Stimulated activated CD8-positive, alpha-beta memory T cell treated with anti-CD3 and anti-CD28 coated beads, Interleukin-12 subunit alpha, Interleukin-12 subunit beta, amount 100 ng/mL, for 24 hours (primary cell): ENCODE results near the gene SVEP1.
"Not testable (repeated sequence)": the region's sequence is repeated elsewhere in the genome, so short reads cannot be mapped to it uniquely, and the experiment has no call there.

Experiments used
- DNase-seq: peaks from one replicate; pipeline ENCODE4 v3.0.0-alpha.2; 2020; ENCODE audit errors: extremely low read depth

SVEP1 gene

DNA sequence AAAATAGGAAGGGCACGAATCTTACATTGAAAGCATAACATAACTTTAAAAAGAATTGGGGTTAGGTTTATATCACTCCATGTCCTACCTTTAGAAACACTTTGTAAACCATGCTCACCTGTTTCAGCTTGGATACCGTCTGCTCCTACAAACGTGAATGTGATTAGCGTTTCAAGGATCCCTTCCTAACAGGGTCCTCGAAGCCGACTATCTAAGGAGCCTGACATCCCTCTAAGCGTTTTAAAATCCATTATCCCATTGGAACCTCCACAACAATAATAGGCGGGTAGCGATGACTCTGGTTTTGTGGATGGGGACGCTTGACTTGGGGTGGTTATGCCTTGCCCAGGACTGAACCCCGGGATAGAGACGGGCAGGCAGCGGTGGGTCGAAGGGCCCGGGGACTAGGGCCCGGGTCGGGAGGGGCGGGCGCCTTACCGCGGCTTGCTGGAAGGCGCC, 937 bp downstream of the SVEP1 start:
- DNase-seq = no peak

- DNase-seq = no peak
These were observed 3.6 kb downstream of the SVEP1 start for GRCh38 chr9:110575945-110576344.

DNA sequence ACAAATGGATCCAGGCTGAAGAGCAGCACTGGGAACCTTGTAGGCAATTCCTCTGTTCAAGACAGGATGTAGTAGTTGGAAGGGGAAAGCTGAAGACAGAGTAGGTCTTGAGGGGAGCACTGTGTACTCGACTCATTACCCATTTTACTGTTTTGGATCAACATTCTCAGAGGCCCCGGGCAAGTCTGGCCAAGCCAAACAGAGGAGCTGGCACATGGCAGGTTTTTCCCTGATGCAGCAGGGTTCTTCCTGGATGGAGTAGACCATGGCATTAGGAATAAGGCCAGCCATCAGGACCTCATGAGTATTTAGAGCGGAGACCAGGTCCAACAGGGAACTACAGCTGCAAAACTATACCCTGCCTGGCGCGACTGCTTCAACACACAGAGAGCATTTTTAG, 4.4 kb downstream of the SVEP1 start:
- DNase-seq = no peak

GRCh38 chr9:110573305-110573704, 6.2 kb downstream of the SVEP1 start:
- DNase-seq = no peak

GRCh38 chr9:110571801-110572483, 7.6 kb downstream of the SVEP1 start:
- DNase-seq = no peak

DNA sequence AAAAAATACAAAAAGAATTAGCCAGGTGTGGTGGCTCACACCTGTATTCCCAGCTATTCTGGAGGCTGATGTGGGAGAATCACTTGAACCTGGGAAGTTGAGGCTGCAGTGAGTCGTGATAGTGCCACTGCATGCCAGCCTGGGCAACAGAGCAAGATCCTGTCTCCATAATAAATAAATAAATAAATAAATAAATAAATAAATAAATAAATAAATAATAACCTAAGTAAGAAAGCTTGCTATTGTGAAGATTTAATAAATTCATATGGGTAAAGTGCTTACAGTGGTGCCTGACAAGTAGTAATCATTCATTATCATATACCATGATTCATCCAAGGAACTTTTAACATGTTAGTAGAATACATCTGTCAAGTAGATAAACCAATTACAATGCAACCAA, 13.4 kb downstream of the SVEP1 start:
- no peak for DNase-seq

DNA sequence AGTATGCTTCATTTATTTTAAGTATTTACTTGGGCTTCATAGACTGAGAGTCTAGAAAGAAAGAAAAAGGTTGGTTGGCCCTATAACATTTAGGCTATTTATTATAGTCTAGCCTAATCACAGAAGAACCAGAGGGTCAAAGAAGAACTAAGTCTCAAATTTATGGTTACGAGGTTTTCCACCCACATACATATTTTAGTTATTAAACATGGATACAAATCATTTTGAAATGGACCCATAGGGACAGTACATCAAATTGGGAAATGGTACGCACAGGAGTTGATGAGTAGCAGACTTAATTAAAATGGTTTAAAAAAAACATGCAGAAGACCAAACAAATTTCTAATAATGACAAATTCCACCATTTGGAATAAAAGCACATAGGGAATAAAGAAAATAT, 17.7 kb downstream of the SVEP1 start:
- DNase-seq = no peak

GRCh38 chr9:110559869-110560268, 19.7 kb downstream of the SVEP1 start:
- DNase-seq = no peak

- DNase-seq = no peak
These were observed 23.8 kb downstream of the SVEP1 start for GRCh38 chr9:110555551-110556331.

GRCh38 chr9:110546411-110546871, 33.1 kb downstream of the SVEP1 start:
- DNase-seq = no peak

- no peak for DNase-seq
These were observed 33.8 kb downstream of the SVEP1 start for GRCh38 chr9:110545705-110546104.

- DNase-seq = no peak
These were observed 35.9 kb downstream of the SVEP1 start for GRCh38 chr9:110543631-110544051.

DNA sequence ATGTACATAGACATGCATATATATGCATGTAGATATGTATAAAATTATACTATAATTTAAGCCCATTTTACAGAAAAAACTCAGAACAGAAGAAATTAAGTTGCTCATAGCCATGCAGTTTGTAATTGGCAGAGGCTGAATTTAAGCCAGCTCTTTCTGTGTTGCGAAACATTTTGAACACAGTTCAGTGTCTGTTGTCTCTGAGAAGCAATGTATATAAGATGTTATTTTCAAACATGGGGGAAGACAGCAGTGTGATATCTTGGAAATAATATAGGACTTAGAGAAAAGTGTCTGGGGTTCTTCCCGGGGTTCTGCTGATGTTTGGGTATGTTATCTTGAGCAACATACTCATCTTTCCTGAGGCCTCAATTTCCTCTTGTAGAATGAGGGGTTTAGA, 37.6 kb downstream of the SVEP1 start:
- no peak for DNase-seq

GRCh38 chr9:110538647-110539041, 40.9 kb downstream of the SVEP1 start:
- no peak for DNase-seq

GRCh38 chr9:110537841-110538646, 41.5 kb downstream of the SVEP1 start:
- no peak for DNase-seq

DNA sequence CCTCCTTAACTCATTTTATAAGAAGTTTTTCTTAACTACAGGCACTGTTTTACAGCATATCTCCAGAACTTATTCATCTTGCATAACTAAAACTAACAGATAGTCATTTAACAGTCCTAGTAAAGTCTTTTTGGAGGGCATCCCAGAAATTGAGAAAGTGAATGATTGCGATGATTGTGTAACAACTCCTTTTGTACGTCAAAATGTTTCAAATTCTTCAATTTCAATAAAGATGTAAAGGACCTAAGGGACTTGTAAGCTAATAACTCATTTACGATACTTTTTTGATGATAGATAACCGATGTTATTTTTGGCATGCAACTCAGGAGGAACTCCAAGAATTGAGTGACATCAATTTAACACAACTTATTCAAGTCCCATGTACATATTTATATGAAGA, 42.7 kb downstream of the SVEP1 start:
- DNase-seq = no peak

DNA sequence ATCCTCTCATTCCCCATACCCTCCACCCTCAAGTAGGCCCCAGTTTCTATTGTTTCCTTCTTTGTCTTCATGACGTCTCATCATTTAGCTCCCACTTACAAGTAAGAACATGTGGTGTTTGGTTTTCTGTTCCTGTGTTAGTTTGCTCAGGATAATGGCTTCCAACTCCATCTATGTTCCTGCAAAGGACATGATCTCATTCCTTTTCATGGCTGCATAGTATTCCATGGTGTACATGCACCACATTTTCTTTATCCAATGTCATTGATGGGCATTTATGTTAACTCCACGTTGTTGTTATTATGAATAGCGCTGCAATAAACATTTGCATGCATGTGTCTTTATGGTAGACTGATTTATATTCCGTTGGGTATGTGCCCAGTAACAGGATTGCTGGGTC, 45.4 kb downstream of the SVEP1 start:
- DNase-seq = not testable (repeated sequence)

- DNase-seq = no peak
These were observed 46.5 kb downstream of the SVEP1 start for GRCh38 chr9:110532908-110533665.

GRCh38 chr9:110531776-110532175, 47.8 kb downstream of the SVEP1 start:
- no peak for DNase-seq

DNA sequence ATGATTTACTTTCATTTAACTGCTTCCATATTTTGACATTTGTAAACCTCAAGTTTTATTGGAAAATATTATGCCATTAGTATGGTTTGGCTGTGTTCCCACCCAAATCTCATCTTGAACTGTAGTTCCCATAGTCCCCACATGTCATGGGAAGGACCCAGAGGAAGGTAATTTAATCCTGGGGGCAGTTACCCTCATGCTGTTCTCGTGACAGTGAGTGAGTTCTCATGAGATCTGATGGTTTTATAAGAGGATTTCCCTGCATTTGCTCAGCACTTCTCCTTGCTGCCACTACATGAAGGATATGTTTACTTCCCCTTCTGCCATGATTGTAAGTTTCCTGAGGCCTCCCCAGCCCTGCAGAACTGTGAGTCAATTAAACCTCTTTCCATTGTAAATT, 48.3 kb downstream of the SVEP1 start:
- not testable (repeated sequence) for DNase-seq

DNA sequence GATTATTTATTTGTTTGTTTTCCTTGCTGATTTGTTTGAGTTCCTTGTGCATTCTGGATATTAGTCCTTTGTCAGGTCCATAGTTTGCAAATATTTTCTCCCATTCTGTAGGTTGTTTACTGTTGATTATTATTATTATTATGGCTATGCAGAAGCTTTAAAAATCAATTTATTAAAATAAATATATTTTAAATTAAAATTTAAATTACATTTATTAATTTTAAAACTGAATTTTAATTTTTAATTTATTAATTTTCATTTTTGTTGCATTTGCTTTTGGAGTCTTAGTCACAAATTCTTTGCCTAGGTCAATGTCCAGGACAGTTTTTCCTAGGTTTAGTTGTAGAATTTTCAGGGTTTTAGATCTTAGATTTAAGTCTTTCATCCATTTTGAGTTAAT, 50.9 kb downstream of the SVEP1 start:
- DNase-seq = no peak

- no peak for DNase-seq
These were observed 53.1 kb downstream of the SVEP1 start for GRCh38 chr9:110526426-110526825.
